Measurements from ENCODE around the gene COBL. TPM values are rescaled to one million over a fixed set of nuclear protein-coding genes. Genes with fewer than 3 reads are reported as not detected.

COBL gene
- total and polyA plus RNA-seq, 10 of the 15 experiments (the other 5 are each of a cell fraction or from before 2014, with no cell fraction given): 0.21 TPM; not detected in 9

- no peaks in the 10 kb centered on the region for H3K36me3 ChIP-seq (ENCODE audit: control insufficient read depth in 2 of 2, insufficient read depth in 2 of 2, low read length in 1 of 2)
- 6% methylated on average over 6 of the region's 6 CpGs for WGBS (ENCODE audit: insufficient coverage, insufficient replicate concordance, low lambda C conversion rate, missing lambda C conversion rate)
- ChIA-PET RAD21 (ENCODE audit: unreplicated experiment) (no interaction called here), SMC1A (ENCODE audit: uncharacterized antibody, unreplicated experiment) (no interaction called here), POLR2A (no interaction called here), CTCF (interaction anchor here (1.5 to 9.5 kb wide), 2 partner anchors 14 to 17 kb away, joined by 3 to 82 read pairs; no protein-coding TSS in a partner anchor)
- no TSS peak for BruUV-seq (replicated peaks)
- in situ Hi-C loops (cut with MboI) (no loop called here), intact Hi-C loops (cut with micrococcal nuclease; ENCODE audit: unreplicated experiment) (no loop called here)
- ATAC-seq (no peak), FAIRE-seq (no peak), DNase-seq (ENCODE audit: low read depth, low spot score) (no peak)
- H2AFZ ChIP-seq (ENCODE audit: control insufficient read depth, low read depth, low read length): no peak overlapping the region
- H3K9me3 ChIP-seq (replicated peaks; ENCODE audit: control insufficient read depth, insufficient read depth, low read length): no peaks in the 10 kb centered on the region
- no peaks in the 10 kb centered on the region for H3K4me1 ChIP-seq (ENCODE audit: control insufficient read depth, insufficient read depth, low read length)
- H3K9ac ChIP-seq (ENCODE audit: control insufficient read depth, insufficient read depth, low read length): no peak overlapping the region
- no peak overlapping the region for H3K27ac ChIP-seq (ENCODE audit: control insufficient read depth, insufficient read depth)
- H3K4me2 ChIP-seq (ENCODE audit: control insufficient read depth, insufficient read depth): no peak overlapping the region
- H3K27me3 ChIP-seq (replicated peaks in 1 of 2; ENCODE audit: control insufficient read depth in 2 of 2, insufficient read depth in 2 of 2, low read length in 1 of 2): no peaks in the 10 kb centered on the region; a peak in 1 of 4 replicates
- TF ChIP-seq ATF2 (IDR thresholded peaks at IDR 0.05; ENCODE audit: low read length) (no peak), PAX5 (IDR thresholded peaks at IDR 0.05; ENCODE audit: borderline replicate concordance, low read depth, low read length) (no peak)
- no peaks in the 10 kb centered on the region for H3K79me2 ChIP-seq (ENCODE audit: control insufficient read depth, insufficient read depth, low read length)
- no peaks in the 10 kb centered on the region for H4K20me1 ChIP-seq (ENCODE audit: control insufficient read depth, insufficient read depth)
- no peak overlapping the region for H3K4me3 ChIP-seq
These were observed 141.2 kb downstream of the COBL start for GRCh38 chr7:51175316-51175991.

- Histone ChIP-seq H3K9ac (ENCODE audit: control insufficient read depth, insufficient read depth, low read length) (no peak overlapping the region), H3K9me3 (replicated peaks; ENCODE audit: control insufficient read depth, insufficient read depth, low read length) (no peaks in the 10 kb centered on the region), H3K36me3 (ENCODE audit: control insufficient read depth in 2 of 2, insufficient read depth in 2 of 2, low read length in 1 of 2) (no peaks in the 10 kb centered on the region), H3K27me3 (replicated peaks in 1 of 2; ENCODE audit: control insufficient read depth in 2 of 2, insufficient read depth in 2 of 2, low read length in 1 of 2) (no peaks in the 10 kb centered on the region), H3K4me1 (ENCODE audit: control insufficient read depth, insufficient read depth, low read length) (no peaks in the 10 kb centered on the region), H3K79me2 (ENCODE audit: control insufficient read depth, insufficient read depth, low read length) (no peaks in the 10 kb centered on the region), H4K20me1 (ENCODE audit: control insufficient read depth, insufficient read depth) (no peaks in the 10 kb centered on the region), H2AFZ (ENCODE audit: control insufficient read depth, low read depth, low read length) (no peak overlapping the region), H3K4me2 (ENCODE audit: control insufficient read depth, insufficient read depth) (no peak overlapping the region), H3K27ac (ENCODE audit: control insufficient read depth, insufficient read depth) (no peak overlapping the region), H3K4me3 (no peak overlapping the region)
- CTCF ChIA-PET: interaction anchor here (0.9 kb wide), 1 partner anchor 202 kb away, joined by 3 read pairs; no protein-coding TSS in a partner anchor
- no peak for FAIRE-seq
- WGBS (ENCODE audit: insufficient coverage, insufficient replicate concordance, low lambda C conversion rate, missing lambda C conversion rate): 0% methylated on average over 1 of the region's 1 CpG
- SMC1A ChIA-PET (ENCODE audit: uncharacterized antibody, unreplicated experiment): interaction anchor here (1.3 kb wide), 1 partner anchor 24 kb away, joined by 3 read pairs; no protein-coding TSS in a partner anchor
- POLR2A ChIA-PET: no interaction called here
- no peak for DNase-seq (ENCODE audit: low read depth, low spot score)
- intact Hi-C loops (cut with micrococcal nuclease; ENCODE audit: unreplicated experiment): no loop called here
- RAD21 ChIA-PET (ENCODE audit: unreplicated experiment): no interaction called here
- no peak for ATAC-seq
- in situ Hi-C loops (cut with MboI): loop anchor here (10.0 kb wide), 2 partner anchors 199 to 1071 kb away; partner anchors contain the start of gene ZPBP
- TF ChIP-seq ZZZ3 (IDR thresholded peaks at IDR 0.05; ENCODE audit: control insufficient read depth, insufficient read length, low read depth): no peak
- no peak for TF ChIP-seq HDAC2 (IDR thresholded peaks at IDR 0.05)
- no peak for TF ChIP-seq BMI1 (IDR thresholded peaks at IDR 0.05; ENCODE audit: borderline replicate concordance)
- TF ChIP-seq ATF3 (IDR thresholded peaks at IDR 0.05; ENCODE audit: borderline replicate concordance, extremely low read depth, low read depth, low read length): no peak
- no TSS peak for BruUV-seq (replicated peaks)
These were observed 151.3 kb downstream of the COBL start for GRCh38 chr7:51165337-51165736.

All from GM12878 (cell line).